IMR-90 (cell line): ENCODE results near the gene MMP23B. TPM values are rescaled to one million over a fixed set of nuclear protein-coding genes. Genes with fewer than 3 reads are reported as not detected.

Experiments used
- ATAC-seq: fragments of 200-7000 bp; cut with Tn5 transposase; 2 replicates; pipeline ENCODE4 v1.9.1; 2020; ENCODE audit warnings: low read depth, mild to moderate bottlenecking, moderate library complexity
- BruUV-seq: library from RNA; stranded (reverse); fragments of 400-500 nt; replicated peaks from 2 replicates; lab custom pipeline; 2021; lab: Mats Ljungman, UMichigan
- CTCF ChIA-PET: fragments of 300-600 bp; formaldehyde crosslinking; extraction: SDS; loops from one replicate; lab custom pipeline; 2021; ENCODE audit warnings: antibody characterized with exemption; lab: Yijun Ruan, JAX
- POLR2A ChIA-PET: fragments of 300-600 bp; sonication (Branson Sonifier 250); formaldehyde crosslinking; loops from one replicate; lab custom pipeline; 2022; ENCODE audit warnings: antibody characterized with exemption; ENCODE audit not compliant: unreplicated experiment; lab: Charles Lee
- DNase-seq: peaks from one replicate; pipeline ENCODE4 v3.0.0; 2013
- H2AFZ ChIP-seq: replicated peaks from 2 replicates; pipeline ENCODE3; 2013; ENCODE audit warnings: low read length, mild to moderate bottlenecking; ENCODE audit not compliant: poor library complexity
- H2AK5ac ChIP-seq: 2 replicates; pipeline ENCODE4 v1.6.1; 2013; ENCODE audit warnings: low read depth, low read length, inconsistent platforms
- H2AK9ac ChIP-seq: replicated peaks from 2 replicates; pipeline ENCODE3; 2013; ENCODE audit warnings: mild to moderate bottlenecking, low read depth, low read length, moderate library complexity; ENCODE audit not compliant: poor library complexity
- H2BK120ac ChIP-seq: 2 replicates; pipeline ENCODE4 v1.6.1; 2013; ENCODE audit warnings: low read depth, low read length, inconsistent platforms
- H2BK15ac ChIP-seq: 3 replicates; pipeline ENCODE4 v1.6.1; 2013; ENCODE audit warnings: low read depth, low read length, inconsistent platforms
- H2BK20ac ChIP-seq: 2 replicates; pipeline ENCODE4 v1.6.1; 2013; ENCODE audit warnings: low read depth, mild to moderate bottlenecking, inconsistent platforms, low read length, moderate library complexity
- H2BK5ac ChIP-seq: 2 replicates; pipeline ENCODE4 v1.6.1; 2013; ENCODE audit warnings: mild to moderate bottlenecking, low read depth, low read length, inconsistent platforms; ENCODE audit not compliant: poor library complexity, severe bottlenecking
- H3K14ac ChIP-seq: replicated peaks from 2 replicates; pipeline ENCODE4 v1.6.1; 2013; ENCODE audit warnings: low read depth, low read length, inconsistent platforms
- H3K18ac ChIP-seq: 2 replicates; pipeline ENCODE4 v1.6.1; 2013; ENCODE audit warnings: low read depth, low read length, control low read depth
- H3K23ac ChIP-seq: 2 replicates; pipeline ENCODE4 v1.6.1; 2013; ENCODE audit warnings: low read depth, low read length, inconsistent platforms
- H3K27ac ChIP-seq: 2 replicates; pipeline ENCODE4 v1.5.1; 2013; ENCODE audit warnings: mild to moderate bottlenecking, control low read depth, low read length; ENCODE audit not compliant: insufficient read depth
- H3K27me3 ChIP-seq: 2 replicates; pipeline ENCODE4 v1.6.1; 2013; ENCODE audit warnings: low read length; ENCODE audit not compliant: control insufficient read depth, insufficient read depth
- H3K36me3 ChIP-seq: 2 replicates; pipeline ENCODE4 v1.6.1; 2013; ENCODE audit warnings: low read length, mixed read lengths; ENCODE audit not compliant: control insufficient read depth, insufficient read depth
- H3K4ac ChIP-seq: 2 replicates; pipeline ENCODE4 v1.6.1; 2013; ENCODE audit warnings: low read depth, low read length, inconsistent platforms
- H3K4me1 ChIP-seq: 2 replicates; pipeline ENCODE4 v1.6.1; 2013; ENCODE audit warnings: low read length, mixed read lengths; ENCODE audit not compliant: control insufficient read depth, insufficient read depth
- H3K4me2 ChIP-seq: 2 replicates; pipeline ENCODE4 v1.6.1; 2013; ENCODE audit warnings: low read depth, mild to moderate bottlenecking, control low read depth, low read length, moderate library complexity
- H3K4me3 ChIP-seq: 2 replicates; pipeline ENCODE4 v1.5.1; 2013; ENCODE audit warnings: low read depth, mild to moderate bottlenecking, control low read depth, low read length, moderate library complexity; ENCODE audit not compliant: insufficient read depth
- H3K56ac ChIP-seq: 2 replicates; pipeline ENCODE4 v1.6.1; 2013; ENCODE audit warnings: low read length, inconsistent platforms; ENCODE audit not compliant: insufficient read depth; ENCODE audit errors: extremely low read depth
- H3K79me1 ChIP-seq, 2 experiments: 2 replicates each; pipeline ENCODE4 v1.6.1; 2013; ENCODE audit warnings: low read length in 2 of 2, inconsistent platforms in 1 of 2, low read depth in 1 of 2
- H3K9ac ChIP-seq: 2 replicates; pipeline ENCODE4 v1.6.1; 2013; ENCODE audit warnings: low read depth, low read length, control low read depth
- H3K9me1 ChIP-seq: 2 replicates; pipeline ENCODE4 v1.6.1; 2013; ENCODE audit warnings: low read length, inconsistent platforms; ENCODE audit not compliant: insufficient read depth
- H3K9me3 ChIP-seq: 2 replicates; pipeline ENCODE4 v1.6.1; 2013; ENCODE audit warnings: low read length; ENCODE audit not compliant: control insufficient read depth, insufficient read depth
- H4K20me1 ChIP-seq: 2 replicates; pipeline ENCODE4 v1.6.1; 2013; ENCODE audit warnings: low read length, inconsistent platforms; ENCODE audit not compliant: insufficient read depth
- H4K5ac ChIP-seq: 2 replicates; pipeline ENCODE4 v1.6.1; 2013; ENCODE audit warnings: mild to moderate bottlenecking, low read depth, low read length, control low read depth
- H4K8ac ChIP-seq, 2 experiments: 2 replicates each; pipeline ENCODE4 v1.6.1; 2013; ENCODE audit warnings: low read depth in 2 of 2, low read length in 2 of 2, control low read depth in 1 of 2, inconsistent platforms in 1 of 2
- H4K91ac ChIP-seq: 2 replicates; pipeline ENCODE4 v1.6.1; 2013; ENCODE audit warnings: low read depth, low read length, inconsistent platforms; ENCODE audit not compliant: insufficient read depth
- BHLHE40 ChIP-seq: fragments of 150-350 bp; IDR thresholded peaks from 2 replicates; pipeline ENCODE4 v1.6.1; 2016; ENCODE audit warnings: mild to moderate bottlenecking, low read depth, low read length
- CTCF ChIP-seq: conservative IDR thresholded peaks from 2 replicates; pipeline ENCODE4 v1.5.1; 2012; ENCODE audit warnings: mild to moderate bottlenecking, low read depth, low read length, improper control_type of control experiment
- ELK1 ChIP-seq: fragments of 150-350 bp; IDR thresholded peaks from 2 replicates; pipeline ENCODE4 v1.6.1; 2016; ENCODE audit warnings: low read depth, mild to moderate bottlenecking, low read length, moderate library complexity, borderline replicate concordance
- FOS ChIP-seq: fragments of 150-350 bp; IDR thresholded peaks from 2 replicates; pipeline ENCODE4 v1.6.1; 2016; ENCODE audit warnings: low read depth, low read length
- MAFK ChIP-seq: IDR thresholded peaks from 2 replicates; pipeline ENCODE4 v1.6.1; 2012; ENCODE audit warnings: low read depth, low read length, improper control_type of control experiment
- MAZ ChIP-seq: IDR thresholded peaks from 2 replicates; pipeline ENCODE4 v1.6.1; 2012; ENCODE audit warnings: low read depth, mild to moderate bottlenecking, low read length, improper control_type of control experiment, moderate library complexity, borderline replicate concordance
- MXI1 ChIP-seq: IDR thresholded peaks from 2 replicates; pipeline ENCODE4 v1.6.1; 2012; ENCODE audit warnings: low read depth, mild to moderate bottlenecking, low read length, moderate library complexity, borderline replicate concordance
- NFE2L2 ChIP-seq: fragments of 150-350 bp; IDR thresholded peaks from 2 replicates; pipeline ENCODE4 v1.6.1; 2016; ENCODE audit warnings: low read depth, mild to moderate bottlenecking, low read length
- POLR2A ChIP-seq: IDR thresholded peaks from 2 replicates; pipeline ENCODE4 v1.6.1; 2012; ENCODE audit warnings: mild to moderate bottlenecking, low read depth, low read length
- RAD21 ChIP-seq: IDR thresholded peaks from 2 replicates; pipeline ENCODE4 v1.6.1; 2012; ENCODE audit warnings: low read length, improper control_type of control experiment
- RFX5 ChIP-seq: IDR thresholded peaks from 2 replicates; pipeline ENCODE4 v1.8.0; 2012; ENCODE audit warnings: low read depth, mild to moderate bottlenecking, low read length, moderate library complexity
- SMC3 ChIP-seq: fragments of 150-350 bp; IDR thresholded peaks from 2 replicates; pipeline ENCODE4 v1.6.1; 2016; ENCODE audit warnings: low read depth, mild to moderate bottlenecking, antibody characterized with exemption, low read length, moderate library complexity
- USF2 ChIP-seq: fragments of 150-350 bp; IDR thresholded peaks from 2 replicates; pipeline ENCODE4 v1.6.1; 2017; ENCODE audit warnings: mild to moderate bottlenecking, antibody characterized with exemption, low read length, low read depth
- WGBS, 2 experiments: methylation state at CpG; one replicate each; pipeline versions ENCODE4 v1.1.5 to v1.1.7; 2013; ENCODE audit warnings: missing lambda C conversion rate in 2 of 2; ENCODE audit not compliant: insufficient read length in 1 of 2; ENCODE audit errors: extremely low coverage in 2 of 2; 5-methylcytosine and 5-hydroxymethylcytosine counted together
- dilution Hi-C: fragments of 300-500 bp; cut with HindIII; formaldehyde crosslinking; loops from one replicate; pipeline ENCODE4 v1.14.3; 2018; ENCODE audit warnings: low sequenced_read_pairs; ENCODE audit not compliant: unreplicated experiment
- in situ Hi-C: fragments of 300-500 bp; cut with MboI; formaldehyde crosslinking; loops from 3 replicates; pipeline ENCODE4 v1.14.3; 2019; ENCODE audit warnings: low sequenced_read_pairs, inconsistent platforms, mixed read lengths
- intact Hi-C: fragments of 100-400 bp; cut with micrococcal nuclease; formaldehyde crosslinking; loops from 2 replicates; pipeline ENCODE4 v1.10.0; 2022
- polyA plus RNA-seq, 3 experiments: library from polyadenylated mRNA; depleted of rRNA; stranded (reverse); fragments of >200 nt; gene quantifications; 2 replicates each; pipeline ENCODE4 v1.2.3, GENCODE V29; 2012; ENCODE audit warnings: low replicate concordance in 1 of 3
- total RNA-seq: library from RNA; depleted of rRNA; stranded (reverse); fragments of >200 nt; gene quantifications from 2 replicates; pipeline ENCODE4 v1.2.3, GENCODE V29; 2012

The MMP23B gene
- total and polyA plus RNA-seq, 2 of the 4 experiments (the other 2 are of a cell fraction): 1.1 to 5.4 TPM

- dilution Hi-C loops: no loop called here
- Histone ChIP-seq H3K27ac (peak overlapping the region; percentile 9), H4K91ac (peak overlapping the region; percentile 5; the same call in 1 of the 2 replicates)
- TF ChIP-seq NFE2L2 (no peak), USF2 (peak; percentile 60; the same call in 1 of the 2 replicates), RAD21 (no peak), MAZ (no peak), CTCF (no peak), MAFK (no peak), MXI1 (peak; percentile 54; the same call in 1 of the 2 replicates), BHLHE40 (peak; percentile 21; the same call in 1 of the 2 replicates), SMC3 (no peak), FOS (0 out of 2 replicates have a peak, but pooled peaks have one; percentile 3), RFX5 (no peak), POLR2A (0 out of 2 replicates have a peak, but pooled peaks have one; percentile 41), ELK1 (no peak)
These were observed 17.6 kb upstream of the MMP23B start for GRCh38 chr1:1614204-1614953.

More at GRCh38 chr1:1614204-1614953, 17.6 kb upstream of the MMP23B start:
- peak overlapping the region; percentile 94 for H2AK9ac ChIP-seq
- intact Hi-C loops: loop anchor here (2.0 kb wide), 1 partner anchor 44 kb away; the partner anchor contains the start of gene CDK11B
- H3K27me3 ChIP-seq: no peaks in the 10 kb centered on the region
- CTCF ChIA-PET: no interaction called here
- peaks cover 31% of the 10 kb centered on the region for H4K20me1 ChIP-seq
- H3K79me1 ChIP-seq: peaks cover 19 to 46% of the 10 kb centered on the region in 2 experiments; a peak in 3 of 4 replicates
- H2AFZ ChIP-seq: peak overlapping the region; percentile 90
- no TSS peak for BruUV-seq
- peaks cover 7% of the 10 kb centered on the region for H3K4me1 ChIP-seq
- peak overlapping the region; percentile 79 for H3K4me2 ChIP-seq
- H3K4me3 ChIP-seq: peak overlapping the region; percentile 71
- H3K23ac ChIP-seq: peak overlapping the region; percentile 65; the same call in 1 of the 2 replicates
- DNase-seq (peak; percentile 88), ATAC-seq (0 out of 2 replicates have a peak, but pooled peaks have one; percentile 0)
- peak overlapping the region; percentile 54 for H3K9ac ChIP-seq
- H2BK15ac ChIP-seq: no peak overlapping the region
- no peak overlapping the region for H2BK120ac ChIP-seq
- WGBS, 2 experiments: 29% methylated on average over 15 of the region's 30 CpGs; no CpG with 5 or more reads in 1 of the 2 experiments
- peak overlapping the region; percentile 33; the same call in 1 of the 2 replicates for H3K14ac ChIP-seq
- no peak overlapping the region for H3K18ac ChIP-seq
- peak overlapping the region; percentile 55 for H2BK5ac ChIP-seq
- no peaks in the 10 kb centered on the region for H3K9me3 ChIP-seq
- no peak overlapping the region for H2BK20ac ChIP-seq
- H3K4ac ChIP-seq: peak overlapping the region; percentile 30; the same call in 1 of the 2 replicates
- peaks cover 11% of the 10 kb centered on the region; the same call in 1 of the 2 replicates for H3K9me1 ChIP-seq
- no peak overlapping the region for H4K5ac ChIP-seq
- H3K36me3 ChIP-seq: peaks cover 10% of the 10 kb centered on the region; the same call in 1 of the 2 replicates
- no peak overlapping the region; the same call in 1 of the 2 replicates for H2AK5ac ChIP-seq
- no peak overlapping the region for H3K56ac ChIP-seq
- POLR2A ChIA-PET: interaction anchor here (0.6 kb wide), 2 partner anchors 12 to 27 kb away, joined by 3 read pairs; no protein-coding TSS in a partner anchor
- peak overlapping the region; percentile 26 to 59; a peak in 2 of 4 replicates for H4K8ac ChIP-seq
- in situ Hi-C loops: no loop called here
